Transverse colon (tissue), 3 donors: ENCODE results near the gene PTGER3.

ENCODE experiments used
- EP300 ChIP-seq: sonication (generic); formaldehyde crosslinking; IDR thresholded peaks from one replicate; pipeline ENCODE4 v1.6.1; 2017; ENCODE audit warnings: antibody characterized with exemption, low read depth
- TF ChIP-seq, protein P1 (sequence below), 5 experiments: fragments of 200-600 bp in 3 of 5; fragments of 450-650 bp in 2 of 5; sonication (generic) in 3 of 5; IDR thresholded peaks; 1 replicate in 2 of 5; 2 replicates in 3 of 5; pipeline ENCODE4 v1.5.1; 2016 to 2017; ENCODE audit warnings: antibody characterized with exemption in 5 of 5, inconsistent platforms in 3 of 5, mild to moderate bottlenecking in 2 of 5, moderate library complexity in 1 of 5

DNA sequence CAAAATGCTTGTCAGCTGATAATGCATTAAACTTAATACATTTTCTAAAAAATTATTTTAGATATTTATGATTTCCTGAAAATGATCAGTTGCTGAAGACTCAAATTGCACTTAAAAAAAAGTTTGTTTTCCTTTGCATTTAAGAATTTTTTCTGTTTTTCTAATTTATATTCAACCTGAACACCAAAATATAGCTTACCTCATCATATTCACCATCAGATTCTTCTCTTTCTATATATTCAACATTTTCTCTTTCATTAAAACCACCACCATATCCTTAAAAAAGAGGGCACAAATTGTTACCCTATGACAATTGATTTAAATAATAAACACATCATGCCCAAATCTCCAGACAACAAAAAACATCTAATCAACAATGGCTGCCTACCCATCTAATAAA, 24.7 kb upstream of the PTGER3 start:
- TF ChIP-seq, protein P1, sequence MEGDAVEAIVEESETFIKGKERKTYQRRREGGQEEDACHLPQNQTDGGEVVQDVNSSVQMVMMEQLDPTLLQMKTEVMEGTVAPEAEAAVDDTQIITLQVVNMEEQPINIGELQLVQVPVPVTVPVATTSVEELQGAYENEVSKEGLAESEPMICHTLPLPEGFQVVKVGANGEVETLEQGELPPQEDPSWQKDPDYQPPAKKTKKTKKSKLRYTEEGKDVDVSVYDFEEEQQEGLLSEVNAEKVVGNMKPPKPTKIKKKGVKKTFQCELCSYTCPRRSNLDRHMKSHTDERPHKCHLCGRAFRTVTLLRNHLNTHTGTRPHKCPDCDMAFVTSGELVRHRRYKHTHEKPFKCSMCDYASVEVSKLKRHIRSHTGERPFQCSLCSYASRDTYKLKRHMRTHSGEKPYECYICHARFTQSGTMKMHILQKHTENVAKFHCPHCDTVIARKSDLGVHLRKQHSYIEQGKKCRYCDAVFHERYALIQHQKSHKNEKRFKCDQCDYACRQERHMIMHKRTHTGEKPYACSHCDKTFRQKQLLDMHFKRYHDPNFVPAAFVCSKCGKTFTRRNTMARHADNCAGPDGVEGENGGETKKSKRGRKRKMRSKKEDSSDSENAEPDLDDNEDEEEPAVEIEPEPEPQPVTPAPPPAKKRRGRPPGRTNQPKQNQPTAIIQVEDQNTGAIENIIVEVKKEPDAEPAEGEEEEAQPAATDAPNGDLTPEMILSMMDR (IDR thresholded peaks at IDR 0.05), result no peak
- no peak for TF ChIP-seq EP300
